Fibroblast of lung (primary cell): Measurements from ENCODE around the gene SLC6A20. TPM values are rescaled to one million over a fixed set of nuclear protein-coding genes. Genes with fewer than 3 reads are reported as not detected.
"Not testable (repeated sequence)": the region's sequence is repeated elsewhere in the genome, so short reads cannot be mapped to it uniquely, and the experiment has no call there.

Experiments
- DNase-seq, 2 donors: peaks; one replicate each; pipeline versions ENCODE4 v3.0.0 to v3.0.0-alpha.2; 2010; ENCODE audit warnings: low read depth in 2 of 2
- H2AFZ ChIP-seq: 2 replicates; pipeline ENCODE4 v1.5.1; 2012; ENCODE audit warnings: low read length, control low read depth, inconsistent platforms
- H3K27ac ChIP-seq: 2 replicates; pipeline ENCODE4 v1.5.1; 2011; ENCODE audit warnings: low read length, control low read depth; ENCODE audit not compliant: insufficient read depth
- H3K27me3 ChIP-seq: 2 replicates; pipeline ENCODE4 v1.5.1; 2011; ENCODE audit warnings: mild to moderate bottlenecking, low read length; ENCODE audit not compliant: control insufficient read depth, insufficient read depth
- H3K36me3 ChIP-seq: 2 replicates; pipeline ENCODE4 v1.5.1; 2011; ENCODE audit warnings: low read length; ENCODE audit not compliant: control insufficient read depth, insufficient read depth
- H3K4me1 ChIP-seq: 2 replicates; pipeline ENCODE4 v1.5.1; 2011; ENCODE audit warnings: low read length; ENCODE audit not compliant: control insufficient read depth, insufficient read depth; ENCODE audit errors: extremely low read depth
- H3K4me2 ChIP-seq: 2 replicates; pipeline ENCODE4 v1.5.1; 2011; ENCODE audit warnings: low read length, control low read depth; ENCODE audit not compliant: insufficient read depth; ENCODE audit errors: extremely low read depth
- H3K4me3 ChIP-seq, 4 experiments: fragments of 200-600 bp in 1 of 4; sonication (generic) in 1 of 4; replicated peaks in 1 of 4; 2 replicates each; pipeline ENCODE4 v1.5.1; 2011 to 2016; ENCODE audit warnings: low read length in 4 of 4, low read depth in 3 of 4, mild to moderate bottlenecking in 3 of 4, control low read depth in 2 of 4, inconsistent platforms in 1 of 4, mixed read lengths in 1 of 4; ENCODE audit not compliant: insufficient read depth in 1 of 4; ENCODE audit errors: control extremely low read depth in 1 of 4
- H3K79me2 ChIP-seq: 2 replicates; pipeline ENCODE4 v1.5.1; 2012; ENCODE audit warnings: mild to moderate bottlenecking, low read length, inconsistent platforms; ENCODE audit not compliant: control insufficient read depth, insufficient read depth
- H3K9ac ChIP-seq: 2 replicates; pipeline ENCODE4 v1.5.1; 2011; ENCODE audit warnings: mild to moderate bottlenecking, low read length, control low read depth; ENCODE audit not compliant: insufficient read depth
- H3K9me3 ChIP-seq: 2 replicates; pipeline ENCODE4 v1.5.1; 2012; ENCODE audit warnings: low read depth, low read length; ENCODE audit not compliant: control insufficient read depth, insufficient read depth
- H4K20me1 ChIP-seq: 2 replicates; pipeline ENCODE4 v1.5.1; 2011; ENCODE audit warnings: low read length; ENCODE audit not compliant: control insufficient read depth, insufficient read depth; ENCODE audit errors: extremely low read depth
- EZH2 ChIP-seq: IDR thresholded peaks from 2 replicates; pipeline ENCODE4 v1.5.1; 2012; ENCODE audit warnings: low read length, control low read depth, mild to moderate bottlenecking; ENCODE audit errors: missing control alignments
- polyA plus RNA-seq, 2 donors: library from polyadenylated mRNA; depleted of rRNA in 1 of 2; stranded (reverse) in 1 of 2; unstranded in 1 of 2; fragments of >200 nt; gene quantifications; 2 replicates each; pipeline ENCODE4 v1.2.1, GENCODE V29; 2011 to 2012; ENCODE audit warnings: missing spikeins in 1 of 2
- total RNA-seq: library from RNA; depleted of rRNA; stranded (reverse); fragments of >200 nt; gene quantifications from 2 replicates; pipeline ENCODE4 v1.2.1, GENCODE V29; 2014
- TF ChIP-seq, protein P1 (sequence below), 2 donors: IDR thresholded peaks in 1 of 2; conservative IDR thresholded peaks in 1 of 2; 1 replicate in 1 of 2; 2 replicates in 1 of 2; pipeline ENCODE4 v1.5.1; 2011 to 2012; ENCODE audit warnings: low read length in 2 of 2, control low read depth in 1 of 2, inconsistent platforms in 1 of 2, low read depth in 1 of 2, mild to moderate bottlenecking in 1 of 2

Gene SLC6A20
- total and polyA plus RNA-seq, 2 donors (not counting 1 experiment from before 2014, with no cell fraction given) = not detected

DNA sequence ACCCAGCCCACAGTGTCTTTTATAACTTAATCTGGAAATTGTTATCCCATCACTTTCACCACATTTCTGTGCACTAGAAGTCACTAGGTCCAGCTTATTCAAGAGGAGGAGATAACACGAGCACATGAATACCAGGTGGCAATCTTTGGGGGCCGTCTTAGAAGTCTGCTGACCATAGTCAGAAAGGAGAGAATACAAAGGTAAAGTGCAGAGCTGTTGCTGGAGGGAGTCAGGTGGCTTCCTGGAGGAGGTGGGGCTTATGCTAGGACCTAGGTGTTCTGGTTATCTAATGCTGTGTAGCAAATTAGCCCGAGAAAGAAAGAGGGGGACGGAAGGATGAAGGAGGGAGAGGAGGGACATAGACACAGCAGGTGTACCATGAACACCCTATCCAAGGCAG is 46.5 kb downstream of the SLC6A20 start:
- H4K20me1 ChIP-seq = no peaks in the 10 kb centered on the region
- H3K4me2 ChIP-seq = no peak overlapping the region
- no peak for DNase-seq
- no peaks in the 10 kb centered on the region for H3K27me3 ChIP-seq
- peaks cover 6% of the 10 kb centered on the region for H3K36me3 ChIP-seq
- no peak overlapping the region for H3K27ac ChIP-seq
- no peaks in the 10 kb centered on the region for H3K79me2 ChIP-seq
- H3K9me3 ChIP-seq = no peaks in the 10 kb centered on the region
- H2AFZ ChIP-seq = no peak overlapping the region
- no peaks in the 10 kb centered on the region for H3K4me1 ChIP-seq
- H3K4me3 ChIP-seq = no peak overlapping the region
- TF ChIP-seq, protein P1, sequence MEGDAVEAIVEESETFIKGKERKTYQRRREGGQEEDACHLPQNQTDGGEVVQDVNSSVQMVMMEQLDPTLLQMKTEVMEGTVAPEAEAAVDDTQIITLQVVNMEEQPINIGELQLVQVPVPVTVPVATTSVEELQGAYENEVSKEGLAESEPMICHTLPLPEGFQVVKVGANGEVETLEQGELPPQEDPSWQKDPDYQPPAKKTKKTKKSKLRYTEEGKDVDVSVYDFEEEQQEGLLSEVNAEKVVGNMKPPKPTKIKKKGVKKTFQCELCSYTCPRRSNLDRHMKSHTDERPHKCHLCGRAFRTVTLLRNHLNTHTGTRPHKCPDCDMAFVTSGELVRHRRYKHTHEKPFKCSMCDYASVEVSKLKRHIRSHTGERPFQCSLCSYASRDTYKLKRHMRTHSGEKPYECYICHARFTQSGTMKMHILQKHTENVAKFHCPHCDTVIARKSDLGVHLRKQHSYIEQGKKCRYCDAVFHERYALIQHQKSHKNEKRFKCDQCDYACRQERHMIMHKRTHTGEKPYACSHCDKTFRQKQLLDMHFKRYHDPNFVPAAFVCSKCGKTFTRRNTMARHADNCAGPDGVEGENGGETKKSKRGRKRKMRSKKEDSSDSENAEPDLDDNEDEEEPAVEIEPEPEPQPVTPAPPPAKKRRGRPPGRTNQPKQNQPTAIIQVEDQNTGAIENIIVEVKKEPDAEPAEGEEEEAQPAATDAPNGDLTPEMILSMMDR (conservative IDR thresholded peaks at IDR 0.05 in 1 of 2, IDR thresholded peaks at IDR 0.05 in 1 of 2; ENCODE audit: low read depth in 1 of 2, low read length in 2 of 2) = no peak
- no peak for TF ChIP-seq EZH2
- H3K9ac ChIP-seq = no peak overlapping the region

DNA sequence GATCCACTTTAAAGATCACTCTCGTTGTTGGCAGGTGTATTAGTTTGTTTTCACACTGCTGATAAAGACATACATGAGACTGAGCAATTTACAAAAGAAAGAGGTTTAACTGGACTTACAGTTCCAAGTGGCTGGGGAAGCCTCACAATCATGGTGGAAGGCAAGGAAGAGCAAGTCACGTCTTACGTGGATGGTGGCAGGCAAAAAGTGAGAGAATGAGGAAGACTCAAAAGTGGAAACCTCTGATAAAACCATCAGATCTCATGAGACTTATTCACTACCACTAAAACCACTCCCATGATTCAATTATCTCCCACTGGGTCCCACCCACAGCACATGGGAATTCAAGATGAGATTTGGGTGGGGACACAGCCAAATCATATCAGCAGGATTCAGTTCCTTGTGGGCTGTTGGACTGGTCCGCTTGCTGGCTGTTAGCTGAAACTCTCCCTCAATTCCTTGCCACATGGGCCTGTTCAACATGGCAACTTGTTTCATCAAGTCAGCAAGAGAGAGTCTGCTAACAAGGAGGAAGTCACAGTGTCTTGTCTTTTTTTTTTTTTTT is 47.2 kb downstream of the SLC6A20 start:
- H2AFZ ChIP-seq, H3K4me3 ChIP-seq, H4K20me1 ChIP-seq, H3K27me3 ChIP-seq, H3K79me2 ChIP-seq, H3K36me3 ChIP-seq, DNase-seq, H3K4me1 ChIP-seq, H3K4me2 ChIP-seq, H3K9ac ChIP-seq, H3K9me3 ChIP-seq, H3K27ac ChIP-seq: not testable (repeated sequence)

DNA sequence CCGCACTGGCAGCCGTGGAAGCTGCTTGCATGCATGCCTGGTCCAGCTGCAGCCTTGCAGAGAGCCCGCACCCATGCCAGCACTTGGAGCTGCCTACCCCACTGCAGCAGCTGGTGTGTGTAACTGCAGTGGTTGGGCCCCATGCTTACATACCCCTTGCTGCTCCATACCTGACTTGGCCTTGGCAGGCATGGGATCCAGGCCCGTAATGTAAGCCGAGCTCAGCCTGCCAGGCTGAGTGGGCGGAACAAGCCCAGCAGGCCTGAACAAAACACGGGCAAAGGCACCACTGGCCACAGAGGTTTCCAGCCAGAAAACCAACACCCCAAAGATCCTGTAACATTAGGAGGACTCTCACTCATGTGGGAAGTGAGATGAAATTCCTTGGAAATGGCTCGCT is 48.3 kb downstream of the SLC6A20 start:
- H3K36me3 ChIP-seq = peaks cover 6% of the 10 kb centered on the region
- peak in 1 of 2 donors; percentile 7 for DNase-seq
- no peaks in the 10 kb centered on the region for H3K27me3 ChIP-seq
- H2AFZ ChIP-seq = no peak overlapping the region
- TF ChIP-seq EZH2 = no peak
- TF ChIP-seq, protein P1 (conservative IDR thresholded peaks at IDR 0.05 in 1 of 2, IDR thresholded peaks at IDR 0.05 in 1 of 2; ENCODE audit: low read depth in 1 of 2, low read length in 2 of 2) = no peak
- no peaks in the 10 kb centered on the region for H3K79me2 ChIP-seq
- no peaks in the 10 kb centered on the region for H4K20me1 ChIP-seq
- no peak overlapping the region for H3K4me2 ChIP-seq
- no peak overlapping the region for H3K4me3 ChIP-seq
- H3K27ac ChIP-seq = no peak overlapping the region
- no peaks in the 10 kb centered on the region for H3K4me1 ChIP-seq
- H3K9me3 ChIP-seq = no peaks in the 10 kb centered on the region
- H3K9ac ChIP-seq = no peak overlapping the region
